GM19372 (cell line): Measurements from ENCODE around the gene CGB7.

Experiments used
- ATAC-seq: cut with Tn5 transposase; IDR thresholded peaks from one replicate; pipeline ENCODE4 v1.9.1; 2021; ENCODE audit warnings: mild to moderate bottlenecking, low read depth, moderate library complexity; ENCODE audit not compliant: unreplicated experiment

The CGB7 gene

GRCh38 chr19:49017666-49018351, 39.7 kb downstream of the CGB7 start:
- ATAC-seq, result no peak

- ATAC-seq, result no peak
Measured at GRCh38 chr19:49017041-49017665, 40.4 kb downstream of the CGB7 start, which contains the start of gene LHB. LHB (minus strand) TSS chr19:49017091; CDS start chr19:49017081, 10 bp downstream.

- ATAC-seq, result no peak
Measured at GRCh38 chr19:49016067-49016839, 41.3 kb downstream of the CGB7 start.

GRCh38 chr19:49014870-49015255, 42.7 kb downstream of the CGB7 start:
- no peak for ATAC-seq

- no peak for ATAC-seq
Measured at GRCh38 chr19:49014123-49014869, 43.3 kb downstream of the CGB7 start.

GRCh38 chr19:49011194-49011593, 46.4 kb downstream of the CGB7 start:
- no peak for ATAC-seq

- no peak for ATAC-seq
Measured at GRCh38 chr19:49010453-49010852, 47.1 kb downstream of the CGB7 start.

GRCh38 chr19:49009828-49010227, 47.7 kb downstream of the CGB7 start:
- no peak for ATAC-seq

- ATAC-seq, result no peak
Measured at GRCh38 chr19:49006905-49007304, 50.6 kb downstream of the CGB7 start.

GRCh38 chr19:49004964-49005614, 52.5 kb downstream of the CGB7 start:
- no peak for ATAC-seq
